HEK293 (cell line): Measurements from ENCODE around the gene HNRNPK.
A peak's percentile ranks its signal among the peaks of the same experiment; 100 is the strongest.

Experiments
- GLIS1 ChIP-seq: fragments of 450-650 bp; formaldehyde crosslinking; IDR thresholded peaks from 2 replicates; pipeline ENCODE4 v1.5.1; 2016; ENCODE audit warnings: missing biosample characterization, missing genetic modification characterization
- KLF9 ChIP-seq: fragments of 450-650 bp; formaldehyde crosslinking; IDR thresholded peaks from 2 replicates; pipeline ENCODE4 v1.5.1; 2016; ENCODE audit warnings: missing biosample characterization, missing genetic modification characterization, low read depth
- MYNN ChIP-seq: fragments of 450-650 bp; formaldehyde crosslinking; IDR thresholded peaks from 2 replicates; pipeline ENCODE4 v1.5.1; 2016; ENCODE audit warnings: missing biosample characterization, missing genetic modification characterization, borderline replicate concordance
- SP3 ChIP-seq: fragments of 450-650 bp; formaldehyde crosslinking; IDR thresholded peaks from 2 replicates; pipeline ENCODE4 v1.5.1; 2016; ENCODE audit warnings: missing biosample characterization, missing genetic modification characterization
- ZBTB17 ChIP-seq: fragments of 450-650 bp; formaldehyde crosslinking; IDR thresholded peaks from 2 replicates; pipeline ENCODE4 v1.5.1; 2016; ENCODE audit warnings: missing biosample characterization, missing genetic modification characterization
- ZEB2 ChIP-seq: fragments of 450-650 bp; formaldehyde crosslinking; IDR thresholded peaks from 2 replicates; pipeline ENCODE4 v1.5.1; 2016; ENCODE audit warnings: missing biosample characterization, missing genetic modification characterization
- ZNF16 ChIP-seq: fragments of 450-650 bp; formaldehyde crosslinking; IDR thresholded peaks from 2 replicates; pipeline ENCODE4 v1.5.1; 2016; ENCODE audit warnings: low read depth, missing biosample characterization, missing genetic modification characterization
- ZNF302 ChIP-seq: fragments of 450-650 bp; formaldehyde crosslinking; IDR thresholded peaks from 2 replicates; pipeline ENCODE4 v1.5.1; 2016; ENCODE audit warnings: missing biosample characterization, missing genetic modification characterization, low read depth
- ZNF501 ChIP-seq: fragments of 450-650 bp; formaldehyde crosslinking; IDR thresholded peaks from 2 replicates; pipeline ENCODE4 v1.5.1; 2016; ENCODE audit warnings: missing biosample characterization, missing genetic modification characterization
- ZXDB ChIP-seq: fragments of 450-650 bp; formaldehyde crosslinking; IDR thresholded peaks from 2 replicates; pipeline ENCODE4 v1.5.1; 2016; ENCODE audit warnings: missing biosample characterization, missing genetic modification characterization
- TF ChIP-seq, protein P1 (sequence below): fragments of 450-650 bp; formaldehyde crosslinking; conservative IDR thresholded peaks from 2 replicates; pipeline ENCODE4 v1.5.1; 2016; ENCODE audit warnings: low read depth, missing biosample characterization, missing genetic modification characterization
- TF ChIP-seq, protein P2 (sequence below): fragments of 450-650 bp; formaldehyde crosslinking; IDR thresholded peaks from 2 replicates; pipeline ENCODE4 v1.5.1; 2016; ENCODE audit warnings: missing biosample characterization, missing genetic modification characterization
- TF ChIP-seq, protein P3 (sequence below): fragments of 450-650 bp; formaldehyde crosslinking; optimal IDR thresholded peaks from 2 replicates; pipeline ENCODE3; 2016; ENCODE audit warnings: missing biosample characterization, mild to moderate bottlenecking, missing genetic modification characterization
- TF ChIP-seq, protein P4 (sequence below): fragments of 450-650 bp; formaldehyde crosslinking; IDR thresholded peaks from 2 replicates; pipeline ENCODE4 v1.5.1; 2016; ENCODE audit warnings: missing biosample characterization, missing genetic modification characterization
- TF ChIP-seq, protein P5 (sequence below): fragments of 450-650 bp; formaldehyde crosslinking; IDR thresholded peaks from 2 replicates; pipeline ENCODE4 v1.5.1; 2016; ENCODE audit warnings: missing biosample characterization, missing genetic modification characterization
- TF ChIP-seq, protein P6 (sequence below): fragments of 450-650 bp; formaldehyde crosslinking; IDR thresholded peaks from 2 replicates; pipeline ENCODE4 v1.5.1; 2016; ENCODE audit warnings: missing biosample characterization, missing genetic modification characterization
- TF ChIP-seq, protein P7 (sequence below): fragments of 450-650 bp; formaldehyde crosslinking; IDR thresholded peaks from 2 replicates; pipeline ENCODE4 v1.5.1; 2016; ENCODE audit warnings: missing biosample characterization, missing genetic modification characterization

HNRNPK gene

DNA sequence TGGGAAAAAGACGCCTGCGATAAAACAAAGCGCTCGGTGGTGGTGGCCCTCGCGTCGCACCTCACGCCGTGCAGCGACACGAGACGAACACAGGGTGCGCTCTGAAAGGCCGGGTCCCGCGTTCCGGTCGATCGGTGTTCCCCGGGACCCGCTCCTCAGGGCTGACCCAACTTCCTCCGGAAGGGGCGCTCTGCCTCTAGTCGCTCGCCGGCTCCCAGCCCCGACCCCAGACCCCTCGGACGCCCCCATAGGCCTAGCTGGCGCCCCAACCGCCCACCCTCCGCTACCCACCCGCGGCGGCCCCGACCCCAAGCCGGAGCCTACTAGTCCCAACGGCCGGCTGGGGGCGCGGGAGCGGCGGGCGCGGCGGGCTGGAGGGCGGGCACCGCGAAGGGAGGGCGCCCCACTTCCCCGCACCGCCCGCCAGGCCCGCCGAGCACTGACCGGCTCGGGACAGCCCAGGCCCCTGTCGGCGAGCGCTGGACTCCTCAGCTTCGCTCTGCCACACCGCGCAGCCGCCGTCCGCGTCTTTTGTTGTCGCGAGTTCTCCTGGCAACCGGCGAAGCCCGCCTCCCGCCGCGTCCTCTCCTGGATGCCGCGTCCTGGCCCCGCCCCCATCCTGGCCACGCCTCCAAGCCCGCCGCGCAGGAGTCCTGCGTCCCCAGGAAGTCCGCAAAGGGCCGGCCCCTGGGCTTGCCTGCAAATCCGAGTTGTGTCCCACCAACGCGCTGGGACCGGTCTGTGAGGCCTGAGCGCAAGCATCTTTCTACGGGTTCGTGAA lies 58.9 kb downstream of the HNRNPK start, which contains the start of gene KIF27 (continued):
- TF ChIP-seq, protein P1, sequence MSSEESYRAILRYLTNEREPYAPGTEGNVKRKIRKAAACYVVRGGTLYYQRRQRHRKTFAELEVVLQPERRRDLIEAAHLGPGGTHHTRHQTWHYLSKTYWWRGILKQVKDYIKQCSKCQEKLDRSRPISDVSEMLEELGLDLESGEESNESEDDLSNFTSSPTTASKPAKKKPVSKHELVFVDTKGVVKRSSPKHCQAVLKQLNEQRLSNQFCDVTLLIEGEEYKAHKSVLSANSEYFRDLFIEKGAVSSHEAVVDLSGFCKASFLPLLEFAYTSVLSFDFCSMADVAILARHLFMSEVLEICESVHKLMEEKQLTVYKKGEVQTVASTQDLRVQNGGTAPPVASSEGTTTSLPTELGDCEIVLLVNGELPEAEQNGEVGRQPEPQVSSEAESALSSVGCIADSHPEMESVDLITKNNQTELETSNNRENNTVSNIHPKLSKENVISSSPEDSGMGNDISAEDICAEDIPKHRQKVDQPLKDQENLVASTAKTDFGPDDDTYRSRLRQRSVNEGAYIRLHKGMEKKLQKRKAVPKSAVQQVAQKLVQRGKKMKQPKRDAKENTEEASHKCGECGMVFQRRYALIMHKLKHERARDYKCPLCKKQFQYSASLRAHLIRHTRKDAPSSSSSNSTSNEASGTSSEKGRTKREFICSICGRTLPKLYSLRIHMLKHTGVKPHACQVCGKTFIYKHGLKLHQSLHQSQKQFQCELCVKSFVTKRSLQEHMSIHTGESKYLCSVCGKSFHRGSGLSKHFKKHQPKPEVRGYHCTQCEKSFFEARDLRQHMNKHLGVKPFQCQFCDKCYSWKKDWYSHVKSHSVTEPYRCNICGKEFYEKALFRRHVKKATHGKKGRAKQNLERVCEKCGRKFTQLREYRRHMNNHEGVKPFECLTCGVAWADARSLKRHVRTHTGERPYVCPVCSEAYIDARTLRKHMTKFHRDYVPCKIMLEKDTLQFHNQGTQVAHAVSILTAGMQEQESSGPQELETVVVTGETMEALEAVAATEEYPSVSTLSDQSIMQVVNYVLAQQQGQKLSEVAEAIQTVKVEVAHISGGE (tag by site-specific recombination): peak; percentile 94
- TF ChIP-seq KLF9 (tag by site-specific recombination) (peak; percentile 53; the same call in 1 of the 2 replicates), ZNF302 (tag by site-specific recombination) (no peak), SP3 (tag by site-specific recombination) (peak; percentile 67), ZXDB (tag by site-specific recombination) (peak; percentile 58), ZEB2 (tag by site-specific recombination) (0 out of 2 replicates have a peak, but pooled peaks have one; percentile 63), MYNN (tag by site-specific recombination) (no peak), ZNF16 (tag by site-specific recombination) (no peak), GLIS1 (tag by site-specific recombination) (peak; percentile 62), ZBTB17 (tag by site-specific recombination) (peak; percentile 41; the same call in 1 of the 2 replicates), ZNF501 (tag by site-specific recombination) (0 out of 2 replicates have a peak, but pooled peaks have one; percentile 36)
- TF ChIP-seq, protein P2, sequence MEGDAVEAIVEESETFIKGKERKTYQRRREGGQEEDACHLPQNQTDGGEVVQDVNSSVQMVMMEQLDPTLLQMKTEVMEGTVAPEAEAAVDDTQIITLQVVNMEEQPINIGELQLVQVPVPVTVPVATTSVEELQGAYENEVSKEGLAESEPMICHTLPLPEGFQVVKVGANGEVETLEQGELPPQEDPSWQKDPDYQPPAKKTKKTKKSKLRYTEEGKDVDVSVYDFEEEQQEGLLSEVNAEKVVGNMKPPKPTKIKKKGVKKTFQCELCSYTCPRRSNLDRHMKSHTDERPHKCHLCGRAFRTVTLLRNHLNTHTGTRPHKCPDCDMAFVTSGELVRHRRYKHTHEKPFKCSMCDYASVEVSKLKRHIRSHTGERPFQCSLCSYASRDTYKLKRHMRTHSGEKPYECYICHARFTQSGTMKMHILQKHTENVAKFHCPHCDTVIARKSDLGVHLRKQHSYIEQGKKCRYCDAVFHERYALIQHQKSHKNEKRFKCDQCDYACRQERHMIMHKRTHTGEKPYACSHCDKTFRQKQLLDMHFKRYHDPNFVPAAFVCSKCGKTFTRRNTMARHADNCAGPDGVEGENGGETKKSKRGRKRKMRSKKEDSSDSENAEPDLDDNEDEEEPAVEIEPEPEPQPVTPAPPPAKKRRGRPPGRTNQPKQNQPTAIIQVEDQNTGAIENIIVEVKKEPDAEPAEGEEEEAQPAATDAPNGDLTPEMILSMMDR (tag by site-specific recombination): peak; percentile 62
- TF ChIP-seq, protein P3, sequence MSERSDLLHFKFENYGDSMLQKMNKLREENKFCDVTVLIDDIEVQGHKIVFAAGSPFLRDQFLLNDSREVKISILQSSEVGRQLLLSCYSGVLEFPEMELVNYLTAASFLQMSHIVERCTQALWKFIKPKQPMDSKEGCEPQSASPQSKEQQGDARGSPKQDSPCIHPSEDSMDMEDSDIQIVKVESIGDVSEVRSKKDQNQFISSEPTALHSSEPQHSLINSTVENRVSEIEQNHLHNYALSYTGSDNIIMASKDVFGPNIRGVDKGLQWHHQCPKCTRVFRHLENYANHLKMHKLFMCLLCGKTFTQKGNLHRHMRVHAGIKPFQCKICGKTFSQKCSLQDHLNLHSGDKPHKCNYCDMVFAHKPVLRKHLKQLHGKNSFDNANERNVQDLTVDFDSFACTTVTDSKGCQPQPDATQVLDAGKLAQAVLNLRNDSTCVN: peak; percentile 49
- TF ChIP-seq, protein P4, sequence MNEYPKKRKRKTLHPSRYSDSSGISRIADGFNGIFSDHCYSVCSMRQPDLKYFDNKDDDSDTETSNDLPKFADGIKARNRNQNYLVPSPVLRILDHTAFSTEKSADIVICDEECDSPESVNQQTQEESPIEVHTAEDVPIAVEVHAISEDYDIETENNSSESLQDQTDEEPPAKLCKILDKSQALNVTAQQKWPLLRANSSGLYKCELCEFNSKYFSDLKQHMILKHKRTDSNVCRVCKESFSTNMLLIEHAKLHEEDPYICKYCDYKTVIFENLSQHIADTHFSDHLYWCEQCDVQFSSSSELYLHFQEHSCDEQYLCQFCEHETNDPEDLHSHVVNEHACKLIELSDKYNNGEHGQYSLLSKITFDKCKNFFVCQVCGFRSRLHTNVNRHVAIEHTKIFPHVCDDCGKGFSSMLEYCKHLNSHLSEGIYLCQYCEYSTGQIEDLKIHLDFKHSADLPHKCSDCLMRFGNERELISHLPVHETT (tag by site-specific recombination): no peak
- TF ChIP-seq, protein P5, sequence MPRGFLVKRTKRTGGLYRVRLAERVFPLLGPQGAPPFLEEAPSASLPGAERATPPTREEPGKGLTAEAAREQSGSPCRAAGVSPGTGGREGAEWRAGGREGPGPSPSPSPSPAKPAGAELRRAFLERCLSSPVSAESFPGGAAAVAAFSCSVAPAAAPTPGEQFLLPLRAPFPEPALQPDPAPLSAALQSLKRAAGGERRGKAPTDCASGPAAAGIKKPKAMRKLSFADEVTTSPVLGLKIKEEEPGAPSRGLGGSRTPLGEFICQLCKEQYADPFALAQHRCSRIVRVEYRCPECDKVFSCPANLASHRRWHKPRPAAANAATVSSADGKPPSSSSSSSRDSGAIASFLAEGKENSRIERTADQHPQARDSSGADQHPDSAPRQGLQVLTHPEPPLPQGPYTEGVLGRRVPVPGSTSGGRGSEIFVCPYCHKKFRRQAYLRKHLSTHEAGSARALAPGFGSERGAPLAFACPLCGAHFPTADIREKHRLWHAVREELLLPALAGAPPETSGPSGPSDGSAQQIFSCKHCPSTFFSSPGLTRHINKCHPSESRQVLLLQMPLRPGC (tag by site-specific recombination): no peak
- TF ChIP-seq, protein P6, sequence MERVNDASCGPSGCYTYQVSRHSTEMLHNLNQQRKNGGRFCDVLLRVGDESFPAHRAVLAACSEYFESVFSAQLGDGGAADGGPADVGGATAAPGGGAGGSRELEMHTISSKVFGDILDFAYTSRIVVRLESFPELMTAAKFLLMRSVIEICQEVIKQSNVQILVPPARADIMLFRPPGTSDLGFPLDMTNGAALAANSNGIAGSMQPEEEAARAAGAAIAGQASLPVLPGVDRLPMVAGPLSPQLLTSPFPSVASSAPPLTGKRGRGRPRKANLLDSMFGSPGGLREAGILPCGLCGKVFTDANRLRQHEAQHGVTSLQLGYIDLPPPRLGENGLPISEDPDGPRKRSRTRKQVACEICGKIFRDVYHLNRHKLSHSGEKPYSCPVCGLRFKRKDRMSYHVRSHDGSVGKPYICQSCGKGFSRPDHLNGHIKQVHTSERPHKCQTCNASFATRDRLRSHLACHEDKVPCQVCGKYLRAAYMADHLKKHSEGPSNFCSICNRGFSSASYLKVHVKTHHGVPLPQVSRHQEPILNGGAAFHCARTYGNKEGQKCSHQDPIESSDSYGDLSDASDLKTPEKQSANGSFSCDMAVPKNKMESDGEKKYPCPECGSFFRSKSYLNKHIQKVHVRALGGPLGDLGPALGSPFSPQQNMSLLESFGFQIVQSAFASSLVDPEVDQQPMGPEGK (tag by site-specific recombination): peak; percentile 31; the same call in 1 of the 2 replicates
- TF ChIP-seq, protein P7, sequence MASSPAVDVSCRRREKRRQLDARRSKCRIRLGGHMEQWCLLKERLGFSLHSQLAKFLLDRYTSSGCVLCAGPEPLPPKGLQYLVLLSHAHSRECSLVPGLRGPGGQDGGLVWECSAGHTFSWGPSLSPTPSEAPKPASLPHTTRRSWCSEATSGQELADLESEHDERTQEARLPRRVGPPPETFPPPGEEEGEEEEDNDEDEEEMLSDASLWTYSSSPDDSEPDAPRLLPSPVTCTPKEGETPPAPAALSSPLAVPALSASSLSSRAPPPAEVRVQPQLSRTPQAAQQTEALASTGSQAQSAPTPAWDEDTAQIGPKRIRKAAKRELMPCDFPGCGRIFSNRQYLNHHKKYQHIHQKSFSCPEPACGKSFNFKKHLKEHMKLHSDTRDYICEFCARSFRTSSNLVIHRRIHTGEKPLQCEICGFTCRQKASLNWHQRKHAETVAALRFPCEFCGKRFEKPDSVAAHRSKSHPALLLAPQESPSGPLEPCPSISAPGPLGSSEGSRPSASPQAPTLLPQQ: 0 out of 2 replicates have a peak, but pooled peaks have one; percentile 16
- TF ChIP-seq, all 188 proteins: peak for 18
